WTC11 (cell line): ENCODE results near the gene SEPTIN8. TPM values are rescaled to one million over a fixed set of nuclear protein-coding genes. Genes with fewer than 3 reads are reported as not detected.

Source experiments
- ATAC-seq: fragments of 200-7000 bp; cut with Tn5 transposase; 2 replicates; pipeline ENCODE4 v1.10.0; 2021; ENCODE audit warnings: mild to moderate bottlenecking, moderate library complexity
- CTCF ChIA-PET: fragments of 300-600 bp; sonication (Branson Sonifier 250); formaldehyde crosslinking; loops from one replicate; lab custom pipeline; 2021; ENCODE audit warnings: antibody characterized with exemption; lab: Charles Lee
- POLR2A ChIA-PET: fragments of 350-600 bp; sonication (Branson Sonifier 250); formaldehyde crosslinking; loops from one replicate; lab custom pipeline; 2021; ENCODE audit warnings: antibody characterized with exemption; lab: Charles Lee
- DNase-seq: peaks from one replicate; pipeline ENCODE4 v3.0.0; 2021; ENCODE audit warnings: low spot score
- H3K27ac Mint-ChIP-seq: 2 replicates; pipeline ENCODE4 v1.8.0; 2021; ENCODE audit warnings: mixed read lengths
- H3K27me3 Mint-ChIP-seq: 2 replicates; pipeline ENCODE4 v1.8.0; 2021; ENCODE audit warnings: low read depth, mild to moderate bottlenecking, moderate library complexity, mixed read lengths
- H3K36me3 Mint-ChIP-seq: 2 replicates; pipeline ENCODE4 v1.8.0; 2021; ENCODE audit warnings: mixed read lengths
- H3K4me1 Mint-ChIP-seq: 2 replicates; pipeline ENCODE4 v1.8.0; 2022; ENCODE audit warnings: mixed read lengths
- H3K4me3 Mint-ChIP-seq: 2 replicates; pipeline ENCODE4 v1.8.0; 2021; ENCODE audit warnings: mild to moderate bottlenecking, moderate library complexity, mixed read lengths
- H3K9me3 Mint-ChIP-seq: 2 replicates; pipeline ENCODE4 v1.8.0; 2021; ENCODE audit warnings: mixed read lengths
- CBFB ChIP-seq: sonication (generic); formaldehyde crosslinking; IDR thresholded peaks from 2 replicates; pipeline ENCODE4 v1.8.1; 2022; ENCODE audit warnings: mild to moderate bottlenecking, low read depth, missing genetic modification reagents
- FOXJ3 ChIP-seq: sonication (generic); formaldehyde crosslinking; IDR thresholded peaks from 2 replicates; pipeline ENCODE4 v1.9.0; 2021; ENCODE audit warnings: missing genetic modification reagents, mild to moderate bottlenecking, borderline replicate concordance
- GTF2I ChIP-seq: fragments of 250-450 bp; sonication (Bioruptor Pico); conservative IDR thresholded peaks from 2 replicates; pipeline ENCODE4 v1.4.0; 2021; ENCODE audit warnings: mild to moderate bottlenecking
- HMGA2 ChIP-seq: fragments of 250-450 bp; sonication (Bioruptor Pico); IDR thresholded peaks from 2 replicates; pipeline ENCODE4 v1.4.0; 2021; ENCODE audit warnings: mild to moderate bottlenecking, moderate library complexity
- NR2C2 ChIP-seq: sonication (generic); formaldehyde crosslinking; IDR thresholded peaks from 2 replicates; pipeline ENCODE4 v1.8.0; 2022; ENCODE audit warnings: mild to moderate bottlenecking, missing genetic modification reagents
- NR3C1 ChIP-seq: sonication (generic); formaldehyde crosslinking; conservative IDR thresholded peaks from 2 replicates; pipeline ENCODE4 v1.8.1; 2023; ENCODE audit warnings: low read depth, mild to moderate bottlenecking, missing genetic modification reagents
- SMAD4 ChIP-seq: sonication (generic); formaldehyde crosslinking; IDR thresholded peaks from 2 replicates; pipeline ENCODE4 v1.8.0; 2022; ENCODE audit warnings: mild to moderate bottlenecking, missing genetic modification reagents
- SP1 ChIP-seq: sonication (generic); formaldehyde crosslinking; conservative IDR thresholded peaks from 2 replicates; pipeline ENCODE4 v1.8.1; 2022; ENCODE audit warnings: missing genetic modification reagents
- TCF7 ChIP-seq: sonication (generic); formaldehyde crosslinking; IDR thresholded peaks from 2 replicates; pipeline ENCODE4 v1.8.0; 2022; ENCODE audit warnings: mild to moderate bottlenecking, low read depth, missing genetic modification reagents, moderate library complexity
- ZNF263 ChIP-seq: sonication (generic); formaldehyde crosslinking; IDR thresholded peaks from 2 replicates; pipeline ENCODE4 v1.8.1; 2022; ENCODE audit warnings: low read depth, mild to moderate bottlenecking, moderate library complexity, missing genetic modification reagents
- ZNF396 ChIP-seq: fragments of 250-450 bp; sonication (Bioruptor Pico); IDR thresholded peaks from 2 replicates; pipeline ENCODE4 v1.8.0; 2021; ENCODE audit warnings: mild to moderate bottlenecking, moderate library complexity, borderline replicate concordance
- ZNF671 ChIP-seq: fragments of 250-450 bp; sonication (Bioruptor Pico); IDR thresholded peaks from 2 replicates; pipeline ENCODE4 v1.8.0; 2021; ENCODE audit warnings: mild to moderate bottlenecking
- total RNA-seq: library from RNA; stranded (reverse); gene quantifications from 3 replicates; pipeline ENCODE4 v1.2.3, GENCODE V29; 2021
- TF ChIP-seq, protein P1 (sequence below): fragments of 250-450 bp; sonication (Bioruptor Pico); IDR thresholded peaks from 2 replicates; pipeline ENCODE4 v1.8.0; 2021; ENCODE audit warnings: mild to moderate bottlenecking
- TF ChIP-seq, protein P2 (sequence below): sonication (generic); formaldehyde crosslinking; IDR thresholded peaks from 2 replicates; pipeline ENCODE4 v1.8.1; 2023; ENCODE audit warnings: mild to moderate bottlenecking, moderate library complexity, missing genetic modification reagents
- TF ChIP-seq, protein P3 (sequence below): sonication (generic); formaldehyde crosslinking; IDR thresholded peaks from 2 replicates; pipeline ENCODE4 v1.8.0; 2023; ENCODE audit warnings: mild to moderate bottlenecking, missing genetic modification reagents
- TF ChIP-seq, protein P4 (sequence below): sonication (generic); formaldehyde crosslinking; IDR thresholded peaks from 2 replicates; pipeline ENCODE4 v1.8.1; 2022; ENCODE audit warnings: mild to moderate bottlenecking, missing genetic modification reagents, moderate library complexity, borderline replicate concordance
- TF ChIP-seq, protein P5 (sequence below): sonication (generic); formaldehyde crosslinking; IDR thresholded peaks from 2 replicates; pipeline ENCODE4 v1.8.0; 2022; ENCODE audit warnings: mild to moderate bottlenecking, missing genetic modification reagents
- TF ChIP-seq, protein P6 (sequence below): sonication (generic); formaldehyde crosslinking; IDR thresholded peaks from 2 replicates; pipeline ENCODE4 v1.8.1; 2022; ENCODE audit warnings: mild to moderate bottlenecking, moderate library complexity, missing genetic modification reagents

The SEPTIN8 gene
- total RNA-seq, 1 experiment from 2014 or later, result 35.8 TPM

DNA sequence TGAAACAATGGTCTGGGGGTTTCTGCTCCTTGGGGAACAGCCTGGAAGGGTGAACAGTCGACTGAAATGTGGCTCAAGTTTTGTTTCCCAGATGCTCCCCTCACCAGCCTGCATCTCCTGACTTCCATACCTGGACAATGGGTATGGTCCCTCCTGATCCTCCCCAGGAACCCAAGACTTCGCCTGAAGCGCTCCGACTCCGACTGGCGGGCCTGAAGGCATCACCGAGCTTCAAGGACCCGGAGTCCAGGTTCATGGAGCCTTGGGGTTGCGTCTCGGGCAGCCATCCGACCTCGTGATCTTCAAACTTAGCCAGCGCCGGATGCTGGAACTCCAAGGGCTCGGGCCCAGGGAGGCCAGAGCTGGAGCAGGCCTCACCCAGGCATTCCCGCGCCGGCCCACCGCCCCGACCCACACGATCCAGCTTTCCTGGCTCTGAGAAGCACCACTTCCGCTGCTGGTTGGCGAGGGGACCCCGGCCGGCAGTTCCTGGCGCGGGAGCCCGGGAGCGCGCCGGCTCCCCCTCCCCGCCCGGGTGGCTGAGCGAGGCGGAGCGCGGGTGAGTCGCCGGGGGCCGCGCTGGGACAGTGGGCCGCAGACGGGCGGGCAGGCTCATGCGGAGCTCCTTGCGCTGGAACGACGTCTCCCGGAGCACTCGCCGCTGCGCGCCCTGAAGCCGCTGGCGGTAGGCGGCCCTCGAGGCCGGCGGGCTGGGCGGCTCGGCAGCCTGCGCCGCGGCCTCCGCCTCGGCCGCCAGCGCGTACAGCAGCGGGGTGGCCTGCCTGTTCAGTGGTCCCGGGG, 48.2 kb upstream of the SEPTIN8 start (continued):
- TF ChIP-seq, protein P1, sequence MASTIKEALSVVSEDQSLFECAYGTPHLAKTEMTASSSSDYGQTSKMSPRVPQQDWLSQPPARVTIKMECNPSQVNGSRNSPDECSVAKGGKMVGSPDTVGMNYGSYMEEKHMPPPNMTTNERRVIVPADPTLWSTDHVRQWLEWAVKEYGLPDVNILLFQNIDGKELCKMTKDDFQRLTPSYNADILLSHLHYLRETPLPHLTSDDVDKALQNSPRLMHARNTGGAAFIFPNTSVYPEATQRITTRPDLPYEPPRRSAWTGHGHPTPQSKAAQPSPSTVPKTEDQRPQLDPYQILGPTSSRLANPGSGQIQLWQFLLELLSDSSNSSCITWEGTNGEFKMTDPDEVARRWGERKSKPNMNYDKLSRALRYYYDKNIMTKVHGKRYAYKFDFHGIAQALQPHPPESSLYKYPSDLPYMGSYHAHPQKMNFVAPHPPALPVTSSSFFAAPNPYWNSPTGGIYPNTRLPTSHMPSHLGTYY (CRISPR knock-in tag), result no peak
- TF ChIP-seq CBFB (CRISPR knock-in tag) (no peak), NR3C1 (CRISPR knock-in tag) (0 out of 2 replicates have a peak, but pooled peaks have one; percentile 26), SMAD4 (CRISPR knock-in tag) (no peak), ZNF671 (CRISPR knock-in tag) (no peak), SP1 (CRISPR knock-in tag) (no peak), ZNF263 (no peak), ZNF396 (CRISPR knock-in tag) (no peak)
- TF ChIP-seq, protein P2, sequence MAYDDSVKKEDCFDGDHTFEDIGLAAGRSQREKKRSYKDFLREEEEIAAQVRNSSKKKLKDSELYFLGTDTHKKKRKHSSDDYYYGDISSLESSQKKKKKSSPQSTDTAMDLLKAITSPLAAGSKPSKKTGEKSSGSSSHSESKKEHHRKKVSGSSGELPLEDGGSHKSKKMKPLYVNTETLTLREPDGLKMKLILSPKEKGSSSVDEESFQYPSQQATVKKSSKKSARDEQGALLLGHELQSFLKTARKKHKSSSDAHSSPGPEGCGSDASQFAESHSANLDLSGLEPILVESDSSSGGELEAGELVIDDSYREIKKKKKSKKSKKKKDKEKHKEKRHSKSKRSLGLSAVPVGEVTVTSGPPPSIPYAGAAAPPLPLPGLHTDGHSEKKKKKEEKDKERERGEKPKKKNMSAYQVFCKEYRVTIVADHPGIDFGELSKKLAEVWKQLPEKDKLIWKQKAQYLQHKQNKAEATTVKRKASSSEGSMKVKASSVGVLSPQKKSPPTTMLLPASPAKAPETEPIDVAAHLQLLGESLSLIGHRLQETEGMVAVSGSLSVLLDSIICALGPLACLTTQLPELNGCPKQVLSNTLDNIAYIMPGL, result peak; percentile 78; the same call in 1 of the 2 replicates

DNA sequence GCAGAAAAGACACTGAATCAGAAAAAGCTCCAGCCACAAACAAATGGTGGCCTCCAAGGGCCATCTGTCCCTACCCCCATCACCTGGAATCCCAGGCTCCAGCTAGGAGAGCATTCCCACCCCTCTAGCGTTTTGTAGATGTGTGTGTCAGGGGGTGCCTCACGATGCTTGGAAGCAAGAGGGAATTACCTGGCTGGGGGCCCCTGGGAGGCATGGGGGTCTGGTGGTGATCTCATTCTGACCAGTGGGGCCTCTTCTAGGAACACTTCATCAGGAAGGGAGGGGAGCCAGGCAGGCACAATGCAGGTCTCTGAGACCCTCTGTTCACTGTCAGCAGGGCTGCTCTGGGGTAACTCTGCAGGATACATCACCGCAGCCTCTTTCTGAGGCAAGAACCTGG, 47.4 kb upstream of the SEPTIN8 start:
- Mint-ChIP-seq H3K4me1 (peaks cover 19% of the 10 kb centered on the region), H3K36me3 (no peaks in the 10 kb centered on the region), H3K4me3 (peak overlapping the region; percentile 55), H3K9me3 (no peaks in the 10 kb centered on the region), H3K27me3 (peaks cover 67% of the 10 kb centered on the region), H3K27ac (no peak overlapping the region)
- no peak for TF ChIP-seq CBFB (CRISPR knock-in tag)
- no peak for TF ChIP-seq HMGA2
- TF ChIP-seq NR2C2 (CRISPR knock-in tag), result no peak
- TF ChIP-seq, protein P3, sequence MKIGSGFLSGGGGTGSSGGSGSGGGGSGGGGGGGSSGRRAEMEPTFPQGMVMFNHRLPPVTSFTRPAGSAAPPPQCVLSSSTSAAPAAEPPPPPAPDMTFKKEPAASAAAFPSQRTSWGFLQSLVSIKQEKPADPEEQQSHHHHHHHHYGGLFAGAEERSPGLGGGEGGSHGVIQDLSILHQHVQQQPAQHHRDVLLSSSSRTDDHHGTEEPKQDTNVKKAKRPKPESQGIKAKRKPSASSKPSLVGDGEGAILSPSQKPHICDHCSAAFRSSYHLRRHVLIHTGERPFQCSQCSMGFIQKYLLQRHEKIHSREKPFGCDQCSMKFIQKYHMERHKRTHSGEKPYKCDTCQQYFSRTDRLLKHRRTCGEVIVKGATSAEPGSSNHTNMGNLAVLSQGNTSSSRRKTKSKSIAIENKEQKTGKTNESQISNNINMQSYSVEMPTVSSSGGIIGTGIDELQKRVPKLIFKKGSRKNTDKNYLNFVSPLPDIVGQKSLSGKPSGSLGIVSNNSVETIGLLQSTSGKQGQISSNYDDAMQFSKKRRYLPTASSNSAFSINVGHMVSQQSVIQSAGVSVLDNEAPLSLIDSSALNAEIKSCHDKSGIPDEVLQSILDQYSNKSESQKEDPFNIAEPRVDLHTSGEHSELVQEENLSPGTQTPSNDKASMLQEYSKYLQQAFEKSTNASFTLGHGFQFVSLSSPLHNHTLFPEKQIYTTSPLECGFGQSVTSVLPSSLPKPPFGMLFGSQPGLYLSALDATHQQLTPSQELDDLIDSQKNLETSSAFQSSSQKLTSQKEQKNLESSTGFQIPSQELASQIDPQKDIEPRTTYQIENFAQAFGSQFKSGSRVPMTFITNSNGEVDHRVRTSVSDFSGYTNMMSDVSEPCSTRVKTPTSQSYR (CRISPR knock-in tag), result no peak
- TF ChIP-seq, protein P4, sequence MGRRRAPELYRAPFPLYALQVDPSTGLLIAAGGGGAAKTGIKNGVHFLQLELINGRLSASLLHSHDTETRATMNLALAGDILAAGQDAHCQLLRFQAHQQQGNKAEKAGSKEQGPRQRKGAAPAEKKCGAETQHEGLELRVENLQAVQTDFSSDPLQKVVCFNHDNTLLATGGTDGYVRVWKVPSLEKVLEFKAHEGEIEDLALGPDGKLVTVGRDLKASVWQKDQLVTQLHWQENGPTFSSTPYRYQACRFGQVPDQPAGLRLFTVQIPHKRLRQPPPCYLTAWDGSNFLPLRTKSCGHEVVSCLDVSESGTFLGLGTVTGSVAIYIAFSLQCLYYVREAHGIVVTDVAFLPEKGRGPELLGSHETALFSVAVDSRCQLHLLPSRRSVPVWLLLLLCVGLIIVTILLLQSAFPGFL (CRISPR knock-in tag), result no peak
- TF ChIP-seq, protein P5, sequence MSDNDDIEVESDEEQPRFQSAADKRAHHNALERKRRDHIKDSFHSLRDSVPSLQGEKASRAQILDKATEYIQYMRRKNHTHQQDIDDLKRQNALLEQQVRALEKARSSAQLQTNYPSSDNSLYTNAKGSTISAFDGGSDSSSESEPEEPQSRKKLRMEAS (CRISPR knock-in tag), result no peak
- TF ChIP-seq TCF7 (CRISPR knock-in tag), result no peak
- no peak for TF ChIP-seq ZNF263
- no peak for TF ChIP-seq GTF2I (CRISPR knock-in tag)
- TF ChIP-seq FOXJ3 (CRISPR knock-in tag), result no peak
- TF ChIP-seq, protein P6, sequence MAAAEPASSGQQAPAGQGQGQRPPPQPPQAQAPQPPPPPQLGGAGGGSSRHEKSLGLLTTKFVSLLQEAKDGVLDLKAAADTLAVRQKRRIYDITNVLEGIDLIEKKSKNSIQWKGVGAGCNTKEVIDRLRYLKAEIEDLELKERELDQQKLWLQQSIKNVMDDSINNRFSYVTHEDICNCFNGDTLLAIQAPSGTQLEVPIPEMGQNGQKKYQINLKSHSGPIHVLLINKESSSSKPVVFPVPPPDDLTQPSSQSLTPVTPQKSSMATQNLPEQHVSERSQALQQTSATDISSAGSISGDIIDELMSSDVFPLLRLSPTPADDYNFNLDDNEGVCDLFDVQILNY (CRISPR knock-in tag), result no peak
- ChIA-PET CTCF (interaction anchor here (1.3 to 3.1 kb wide), 6 partner anchors 10 to 298 kb away, joined by 4 to 42 read pairs (median 10); partner anchors contain the start of genes GDF9, KIF3A, SOWAHA and UQCRQ), POLR2A (interaction anchor here (1.1 kb wide), 1 partner anchor 42 kb away, joined by 3 read pairs; the partner anchor contains the start of genes GDF9 and UQCRQ)
- ATAC-seq, result no peak
- DNase-seq, result no peak
